Choroid plexus epithelial cell (primary cell): ENCODE results near the gene UBE2L6.

Experiments
- DNase-seq: peaks from one replicate; pipeline ENCODE4 v3.0.0-alpha.2; 2010; ENCODE audit warnings: low read depth
- H3K4me3 ChIP-seq: 2 replicates; pipeline ENCODE4 v1.5.1; 2011; ENCODE audit warnings: low read depth, mild to moderate bottlenecking, control low read depth, low read length, moderate library complexity
- CTCF ChIP-seq: conservative IDR thresholded peaks from 2 replicates; pipeline ENCODE4 v1.5.1; 2011; ENCODE audit warnings: low read depth, mild to moderate bottlenecking, control low read depth, inconsistent platforms, low read length, moderate library complexity

Gene UBE2L6

GRCh38 chr11:57508341-57509170, 58.9 kb downstream of the UBE2L6 start:
- no peak for TF ChIP-seq CTCF
- H3K4me3 ChIP-seq, result no peak overlapping the region
- no peak for DNase-seq

GRCh38 chr11:57506522-57506921, 61.0 kb downstream of the UBE2L6 start:
- DNase-seq, result no peak
- TF ChIP-seq CTCF, result no peak
- H3K4me3 ChIP-seq, result no peak overlapping the region

GRCh38 chr11:57504511-57504910, 63.0 kb downstream of the UBE2L6 start:
- TF ChIP-seq CTCF, result no peak
- H3K4me3 ChIP-seq, result no peak overlapping the region
- no peak for DNase-seq

GRCh38 chr11:57502870-57503269, 64.6 kb downstream of the UBE2L6 start:
- no peak overlapping the region for H3K4me3 ChIP-seq
- no peak for TF ChIP-seq CTCF
- DNase-seq, result no peak

- no peak for DNase-seq
Observed at GRCh38 chr11:57502376-57502775, 65.1 kb downstream of the UBE2L6 start.

GRCh38 chr11:57501953-57502352, 65.5 kb downstream of the UBE2L6 start:
- no peak for TF ChIP-seq CTCF
- DNase-seq, result no peak
- no peak overlapping the region for H3K4me3 ChIP-seq

More at GRCh38 chr11:57502376-57502775, 65.1 kb downstream of the UBE2L6 start:
- no peak for TF ChIP-seq CTCF
- no peak overlapping the region for H3K4me3 ChIP-seq
